Measurements from ENCODE around the gene WDR74. TPM values are rescaled to one million over a fixed set of nuclear protein-coding genes. Genes with fewer than 3 reads are reported as not detected.
"Not testable (repeated sequence)": the region's sequence is repeated elsewhere in the genome, so short reads cannot be mapped to it uniquely, and the experiment has no call there.

The WDR74 gene
- total RNA-seq, 6 donors from 2014 or later = 31.5 to 56.6 (median 50.4) TPM

DNA sequence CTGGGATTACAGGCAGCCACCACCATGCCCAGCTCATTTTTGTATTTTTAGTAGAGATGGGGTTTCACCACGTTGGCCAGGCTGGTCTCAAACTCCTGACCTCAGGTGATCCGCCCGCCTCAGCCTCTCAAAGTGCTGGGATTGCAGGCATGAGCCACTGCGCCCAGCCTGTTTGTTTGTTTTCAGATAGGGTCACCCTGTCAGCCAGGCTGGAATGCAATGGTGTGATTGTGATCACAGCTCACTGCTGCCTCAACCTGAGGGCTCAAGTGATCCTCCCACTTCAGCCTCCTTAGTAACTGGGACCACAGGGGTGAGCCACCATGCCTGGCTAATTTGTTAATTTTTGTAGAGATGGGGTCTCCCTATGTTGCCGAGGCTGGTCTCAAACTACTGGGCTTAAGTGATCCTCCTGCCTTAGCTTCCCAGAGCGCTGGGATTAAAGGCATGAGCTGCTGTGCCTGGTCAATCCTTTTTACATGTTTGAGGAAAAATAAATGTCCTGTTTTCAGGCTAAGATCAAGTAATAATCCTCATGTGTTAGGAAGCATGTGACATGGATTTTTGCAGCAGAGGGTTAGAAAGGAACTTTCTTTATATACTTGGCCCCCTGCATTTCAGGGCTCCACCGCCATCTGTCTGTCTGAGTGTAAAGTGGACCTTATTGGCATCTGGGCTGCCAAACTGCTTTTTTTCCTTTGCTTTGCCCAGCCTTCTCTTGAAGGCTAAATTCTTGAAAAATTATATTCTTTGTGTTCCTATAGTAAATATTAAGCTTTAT, 36.5 kb upstream of the WDR74 start:
- Histone ChIP-seq H3K27me3 (no peaks in the 10 kb centered on the region), H3K36me3 (no peaks in the 10 kb centered on the region), H3K27ac (no peak overlapping the region), H3K4me1 (peaks cover 14 to 18% (median 16%) of the 10 kb centered on the region in 4 donors), H3K4me3 (no peak overlapping the region), H3K9me3 (no peaks in the 10 kb centered on the region)
- ATAC-seq (ENCODE audit: low FRiP score in 2 of 2) = no peak
- TF ChIP-seq, protein P1, sequence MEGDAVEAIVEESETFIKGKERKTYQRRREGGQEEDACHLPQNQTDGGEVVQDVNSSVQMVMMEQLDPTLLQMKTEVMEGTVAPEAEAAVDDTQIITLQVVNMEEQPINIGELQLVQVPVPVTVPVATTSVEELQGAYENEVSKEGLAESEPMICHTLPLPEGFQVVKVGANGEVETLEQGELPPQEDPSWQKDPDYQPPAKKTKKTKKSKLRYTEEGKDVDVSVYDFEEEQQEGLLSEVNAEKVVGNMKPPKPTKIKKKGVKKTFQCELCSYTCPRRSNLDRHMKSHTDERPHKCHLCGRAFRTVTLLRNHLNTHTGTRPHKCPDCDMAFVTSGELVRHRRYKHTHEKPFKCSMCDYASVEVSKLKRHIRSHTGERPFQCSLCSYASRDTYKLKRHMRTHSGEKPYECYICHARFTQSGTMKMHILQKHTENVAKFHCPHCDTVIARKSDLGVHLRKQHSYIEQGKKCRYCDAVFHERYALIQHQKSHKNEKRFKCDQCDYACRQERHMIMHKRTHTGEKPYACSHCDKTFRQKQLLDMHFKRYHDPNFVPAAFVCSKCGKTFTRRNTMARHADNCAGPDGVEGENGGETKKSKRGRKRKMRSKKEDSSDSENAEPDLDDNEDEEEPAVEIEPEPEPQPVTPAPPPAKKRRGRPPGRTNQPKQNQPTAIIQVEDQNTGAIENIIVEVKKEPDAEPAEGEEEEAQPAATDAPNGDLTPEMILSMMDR (IDR thresholded peaks at IDR 0.05) = no peak
- TF ChIP-seq POLR2AphosphoS5 (IDR thresholded peaks at IDR 0.05) = no peak
- TF ChIP-seq EP300 (IDR thresholded peaks at IDR 0.05) = no peak
- no peak for TF ChIP-seq POLR2A (IDR thresholded peaks at IDR 0.05)
- WGBS, 2 donors = 90 to 91% methylated on average over 7 of the region's 7 CpGs
- no peak for DNase-seq

DNA sequence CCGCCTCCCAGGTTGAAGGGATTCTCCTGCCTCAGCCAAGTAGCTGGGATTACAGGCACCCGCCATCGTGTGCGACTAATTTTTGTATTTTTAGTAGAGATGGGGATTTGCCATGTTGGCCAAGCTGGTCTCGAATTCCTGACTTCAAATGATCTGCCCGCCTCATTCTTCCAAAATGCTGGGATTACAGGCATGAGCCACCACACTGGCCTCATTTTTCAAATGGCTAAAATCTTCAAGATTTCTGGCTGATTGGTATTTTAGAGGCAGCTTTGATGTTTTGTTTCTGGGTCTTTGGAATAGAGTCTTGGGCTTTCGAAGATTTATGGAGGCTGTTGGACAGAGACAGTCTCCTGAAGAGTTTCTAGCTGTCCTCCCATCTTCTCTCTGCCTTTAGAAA, 35.5 kb upstream of the WDR74 start:
- H3K9me3 ChIP-seq = no peaks in the 10 kb centered on the region
- no peaks in the 10 kb centered on the region for H3K36me3 ChIP-seq
- peaks cover 9 to 10% (median 10%) of the 10 kb centered on the region in 4 donors for H3K4me1 ChIP-seq
- no peak for ATAC-seq (ENCODE audit: low FRiP score in 2 of 2)
- H3K27ac ChIP-seq = no peak overlapping the region
- H3K4me3 ChIP-seq = no peak overlapping the region
- no peaks in the 10 kb centered on the region for H3K27me3 ChIP-seq
- 96 to 99% methylated on average over 7 of the region's 7 CpGs for WGBS, 2 donors
- TF ChIP-seq, protein P1 (IDR thresholded peaks at IDR 0.05) = no peak
- TF ChIP-seq POLR2A (IDR thresholded peaks at IDR 0.05) (no peak), POLR2AphosphoS5 (IDR thresholded peaks at IDR 0.05) (no peak), EP300 (IDR thresholded peaks at IDR 0.05) (no peak)
- DNase-seq = no peak

DNA sequence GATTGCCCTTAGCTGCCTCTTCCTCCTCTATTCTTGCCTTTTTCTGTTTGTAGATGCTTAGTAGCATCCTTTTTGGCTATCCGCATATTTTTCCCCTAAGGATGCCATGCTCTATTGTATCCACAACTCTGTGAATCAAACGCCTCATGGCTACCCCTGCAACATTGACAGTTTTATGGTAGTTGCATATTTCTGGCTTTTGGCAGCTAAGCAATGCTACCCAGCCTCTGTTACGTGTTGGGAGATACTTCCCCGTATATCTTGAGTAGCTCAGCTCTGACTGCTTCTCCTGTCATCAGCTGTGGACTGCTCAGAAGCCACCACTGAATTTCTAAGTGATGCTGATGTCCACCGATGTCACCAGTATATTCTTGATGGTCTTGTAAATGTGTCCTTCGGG, 26.2 kb upstream of the WDR74 start:
- TF ChIP-seq EP300 (IDR thresholded peaks at IDR 0.05) = no peak
- TF ChIP-seq, protein P1 (IDR thresholded peaks at IDR 0.05) = no peak
- no peak for TF ChIP-seq POLR2A (IDR thresholded peaks at IDR 0.05)
- TF ChIP-seq POLR2AphosphoS5 (IDR thresholded peaks at IDR 0.05) = no peak
- no peak overlapping the region for H3K4me3 ChIP-seq
- WGBS, 2 donors = 89 to 90% methylated on average over 6 of the region's 6 CpGs
- H3K27me3 ChIP-seq = no peaks in the 10 kb centered on the region
- no peak for ATAC-seq (ENCODE audit: low FRiP score in 2 of 2)
- no peaks in the 10 kb centered on the region for H3K36me3 ChIP-seq
- no peak overlapping the region for H3K27ac ChIP-seq
- H3K4me1 ChIP-seq = peaks cover 0 to 4% (median 3%) of the 10 kb centered on the region in 4 donors
- no peak for DNase-seq
- H3K9me3 ChIP-seq = no peaks in the 10 kb centered on the region

DNA sequence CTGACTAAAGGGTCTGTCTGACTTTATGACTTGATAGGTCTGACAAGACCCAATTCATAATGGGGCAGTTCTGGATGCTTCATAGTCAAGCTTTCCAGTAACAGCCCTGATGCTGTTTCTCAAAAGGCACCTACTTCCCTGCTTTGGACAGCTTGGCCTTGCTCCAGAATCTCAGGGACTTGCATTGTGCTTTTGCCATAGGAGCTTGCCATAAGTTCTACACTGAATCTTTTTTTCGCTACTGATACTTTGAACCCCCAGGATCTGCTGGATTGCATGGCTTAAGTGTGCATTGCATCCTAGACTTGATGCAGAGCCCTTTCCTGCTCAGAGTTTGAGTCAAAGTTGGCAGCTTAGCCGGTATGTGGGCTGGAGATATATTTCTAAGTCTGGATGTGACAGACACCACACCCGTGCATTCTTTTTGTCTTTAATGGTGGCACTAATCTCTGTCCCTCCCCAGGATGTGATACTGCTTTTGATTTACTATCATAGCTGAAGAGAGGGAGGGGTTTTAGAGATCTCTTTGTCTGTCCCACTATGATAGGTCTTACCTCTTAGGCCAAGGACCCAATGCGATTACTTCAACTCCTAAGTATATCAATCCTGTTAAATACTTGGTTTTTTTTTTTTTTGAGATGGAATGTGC, 24.4 kb upstream of the WDR74 start:
- H3K27me3 ChIP-seq = no peaks in the 10 kb centered on the region
- H3K4me3 ChIP-seq = no peak overlapping the region
- H3K9me3 ChIP-seq = no peaks in the 10 kb centered on the region
- TF ChIP-seq, protein P1 (IDR thresholded peaks at IDR 0.05) = no peak
- TF ChIP-seq POLR2A (IDR thresholded peaks at IDR 0.05) = no peak
- no peak for TF ChIP-seq POLR2AphosphoS5 (IDR thresholded peaks at IDR 0.05)
- TF ChIP-seq EP300 (IDR thresholded peaks at IDR 0.05) = no peak
- H3K27ac ChIP-seq = peak overlapping the region in 1 of 4 donors; percentile 27
- no peaks in the 10 kb centered on the region for H3K36me3 ChIP-seq
- ATAC-seq (ENCODE audit: low FRiP score in 2 of 2) = no peak
- DNase-seq = no peak
- H3K4me1 ChIP-seq = peaks cover 0 to 4% (median 3%) of the 10 kb centered on the region in 4 donors
- 67 to 73% methylated on average over 4 of the region's 4 CpGs for WGBS, 2 donors

DNA sequence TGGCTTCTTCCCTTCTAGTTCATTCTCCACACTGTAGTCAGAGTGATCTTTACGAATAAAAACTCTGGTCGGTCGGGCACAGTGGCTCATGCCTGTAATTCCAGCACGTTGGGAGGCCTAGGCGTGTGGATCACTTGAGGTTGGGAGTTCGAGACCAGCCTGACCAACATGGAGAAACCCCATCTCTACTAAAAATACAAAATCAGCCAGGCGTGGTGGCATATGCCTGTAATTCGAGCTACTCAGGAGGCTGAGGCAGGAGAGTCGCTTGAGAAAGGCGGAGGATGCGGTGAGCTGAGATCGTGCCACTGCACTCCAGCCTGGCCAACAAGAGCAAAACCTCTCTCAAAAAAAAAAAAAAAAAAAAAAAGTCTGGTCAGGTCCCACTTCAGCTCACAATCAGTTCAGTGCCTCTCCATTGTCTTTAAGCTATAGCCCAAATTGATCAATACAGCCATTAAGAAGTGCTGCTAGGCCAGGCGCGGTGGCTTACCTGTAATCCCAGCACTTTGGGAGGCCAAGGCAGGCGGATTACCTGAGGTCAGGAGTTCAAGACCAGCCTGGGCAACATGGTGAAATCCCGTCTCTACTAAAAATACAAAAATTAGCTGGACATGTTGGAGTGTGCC, 22.3 kb upstream of the WDR74 start:
- H3K9me3 ChIP-seq; H3K36me3 ChIP-seq; ATAC-seq (ENCODE audit: low FRiP score in 2 of 2); H3K4me3 ChIP-seq; H3K27ac ChIP-seq; H3K27me3 ChIP-seq; DNase-seq: not testable (repeated sequence)
- peaks cover 0 to 13% (median 9%) of the 10 kb centered on the region in 4 donors for H3K4me1 ChIP-seq
- WGBS, 2 donors = 91 to 93% methylated on average over 16 of the region's 16 CpGs

Measured in upper lobe of left lung (tissue), 6 donors.